SU-DHL-6 (cell line): ENCODE measurements around the gene TMEM252.

Experiments used
- CTCF ChIP-seq: fragments of 200-600 bp; sonication (generic); IDR thresholded peaks from one replicate; pipeline ENCODE4 v1.5.1; 2017; ENCODE audit warnings: antibody characterized with exemption, mild to moderate bottlenecking, low read length, moderate library complexity; ENCODE audit not compliant: insufficient read depth, poor library complexity, severe bottlenecking
- EZH2phosphoT487 ChIP-seq: fragments of 200-600 bp; sonication (generic), shearing (Covaris generic); conservative IDR thresholded peaks from 2 replicates; pipeline ENCODE4 v1.6.1; 2018; ENCODE audit warnings: mild to moderate bottlenecking, antibody characterized with exemption, low read length, moderate library complexity, mixed read lengths

GRCh38 chr9:68515326-68516017, 25.2 kb downstream of the TMEM252 start:
- TF ChIP-seq CTCF (no peak), EZH2phosphoT487 (no peak)
